ENCODE results near the gene EID2.

The EID2 gene

GRCh38 chr19:39502640-39503417 is 37.1 kb downstream of the EID2 start:
- DNase-seq (ENCODE audit: low read depth, low spot score): peak; percentile 84

GRCh38 chr19:39501340-39501739 is 38.6 kb downstream of the EID2 start:
- DNase-seq (ENCODE audit: low read depth, low spot score): no peak

GRCh38 chr19:39500543-39500942 is 39.4 kb downstream of the EID2 start:
- no peak for DNase-seq (ENCODE audit: low read depth, low spot score)

GRCh38 chr19:39499932-39500331 is 40.0 kb downstream of the EID2 start:
- DNase-seq (ENCODE audit: low read depth, low spot score): no peak

- peak; percentile 48 for DNase-seq (ENCODE audit: low read depth, low spot score)
Measured at GRCh38 chr19:39498798-39499642, 40.9 kb downstream of the EID2 start, which contains the start of gene DLL3. DLL3 (plus strand) TSS chr19:39498947; CDS start chr19:39498975, 28 bp downstream.

GRCh38 chr19:39497996-39498797 is 41.8 kb downstream of the EID2 start:
- DNase-seq (ENCODE audit: low read depth, low spot score): peak; percentile 53

GRCh38 chr19:39497701-39497995 is 42.3 kb downstream of the EID2 start:
- no peak for DNase-seq (ENCODE audit: low read depth, low spot score)

- DNase-seq (ENCODE audit: low read depth, low spot score): no peak
Measured at GRCh38 chr19:39496063-39496462, 43.9 kb downstream of the EID2 start.

- no peak for DNase-seq (ENCODE audit: low read depth, low spot score)
Measured at GRCh38 chr19:39494661-39495060, 45.3 kb downstream of the EID2 start.

- no peak for DNase-seq (ENCODE audit: low read depth, low spot score)
Measured at GRCh38 chr19:39492788-39493187, 47.2 kb downstream of the EID2 start.

GRCh38 chr19:39492225-39492624 is 47.7 kb downstream of the EID2 start:
- DNase-seq (ENCODE audit: low read depth, low spot score): no peak

GRCh38 chr19:39489756-39490155 is 50.2 kb downstream of the EID2 start:
- DNase-seq (ENCODE audit: low read depth, low spot score): no peak
